Loucy (cell line): ENCODE measurements around the gene COL4A3.

Experiments used
- H2AFZ ChIP-seq: fragments of 200-600 bp; sonication (generic); 2 replicates; pipeline ENCODE4 v1.6.0; 2016; ENCODE audit warnings: antibody characterized with exemption, mild to moderate bottlenecking, low read length, moderate library complexity
- H3F3A ChIP-seq: fragments of 200-600 bp; 2 replicates; pipeline ENCODE4 v1.6.0; 2016; ENCODE audit warnings: antibody characterized with exemption, low read depth, mild to moderate bottlenecking
- H3K27me3 ChIP-seq: fragments of 200-600 bp; sonication (generic); 2 replicates; pipeline ENCODE4 v1.6.1; 2014; ENCODE audit warnings: low read length, mild to moderate bottlenecking; ENCODE audit not compliant: insufficient read depth, poor library complexity, severe bottlenecking
- H3K36me3 ChIP-seq: fragments of 200-600 bp; sonication (generic); 2 replicates; pipeline ENCODE4 v1.6.1; 2016; ENCODE audit warnings: low read length; ENCODE audit not compliant: insufficient read depth
- H3K4me1 ChIP-seq: fragments of 200-600 bp; sonication (generic); 2 replicates; pipeline ENCODE4 v1.5.1; 2014; ENCODE audit warnings: low read length, mild to moderate bottlenecking; ENCODE audit not compliant: insufficient read depth, poor library complexity, severe bottlenecking
- H3K4me2 ChIP-seq: fragments of 200-600 bp; sonication (generic); 2 replicates; pipeline ENCODE4 v1.6.0; 2014; ENCODE audit warnings: antibody characterized with exemption, low read length, low read depth, mild to moderate bottlenecking; ENCODE audit not compliant: poor library complexity, severe bottlenecking
- H3K4me3 ChIP-seq: fragments of 200-600 bp; sonication (generic); 2 replicates; pipeline ENCODE4 v1.5.1; 2014; ENCODE audit warnings: low read length, mild to moderate bottlenecking, mixed read lengths; ENCODE audit not compliant: poor library complexity, severe bottlenecking
- H3K79me2 ChIP-seq: fragments of 200-600 bp; sonication (generic); 2 replicates; pipeline ENCODE4 v1.6.1; 2014; ENCODE audit warnings: low read length; ENCODE audit not compliant: insufficient read depth
- H3K9ac ChIP-seq: fragments of 200-600 bp; sonication (generic); 2 replicates; pipeline ENCODE4 v1.6.0; 2014; ENCODE audit warnings: mild to moderate bottlenecking, low read depth, low read length, moderate library complexity; ENCODE audit not compliant: poor library complexity, severe bottlenecking
- H3K9me2 ChIP-seq: fragments of 200-600 bp; sonication (generic); replicated peaks from 2 replicates; pipeline ENCODE4 v1.6.1; 2016; ENCODE audit warnings: low read depth, low read length, mixed read lengths
- H3K9me3 ChIP-seq: fragments of 200-600 bp; sonication (generic); 2 replicates; pipeline ENCODE4 v1.6.1; 2014; ENCODE audit warnings: mild to moderate bottlenecking, antibody characterized with exemption, low read length, low read depth; ENCODE audit not compliant: insufficient read depth
- H4K20me1 ChIP-seq: fragments of 200-600 bp; sonication (generic); 2 replicates; pipeline ENCODE4 v1.6.0; 2014; ENCODE audit warnings: antibody characterized with exemption, low read length, mild to moderate bottlenecking; ENCODE audit not compliant: insufficient read depth, poor library complexity, severe bottlenecking
- EZH2phosphoT487 ChIP-seq: fragments of 200-600 bp; IDR thresholded peaks from 2 replicates; pipeline ENCODE4 v1.6.1; 2018; ENCODE audit warnings: antibody characterized with exemption, mild to moderate bottlenecking, moderate library complexity, borderline replicate concordance
- TF ChIP-seq, protein P1 (sequence below): fragments of 200-600 bp; sonication (generic); conservative IDR thresholded peaks from 2 replicates; pipeline ENCODE4 v1.5.1; 2014; ENCODE audit warnings: mild to moderate bottlenecking, antibody characterized with exemption, low read length

The COL4A3 gene

GRCh38 chr2:227325839-227326195 is 161.4 kb downstream of the COL4A3 start:
- H3K4me2 ChIP-seq = peak overlapping the region; percentile 92
- H3K36me3 ChIP-seq = no peaks in the 10 kb centered on the region; the same call in 1 of the 2 replicates
- H3K9ac ChIP-seq = peak overlapping the region; percentile 94
- no peaks in the 10 kb centered on the region for H3K27me3 ChIP-seq
- H3K4me3 ChIP-seq = peak overlapping the region; percentile 86
- peaks cover 11% of the 10 kb centered on the region; the same call in 1 of the 2 replicates for H3F3A ChIP-seq
- peaks cover 57% of the 10 kb centered on the region for H3K79me2 ChIP-seq
- peak overlapping the region; percentile 74; the same call in 1 of the 2 replicates for H2AFZ ChIP-seq
- H3K9me3 ChIP-seq = 0 out of 2 replicates have a peak, but pooled peaks cover 4% of the 10 kb centered on the region
- TF ChIP-seq EZH2phosphoT487 = no peak
- TF ChIP-seq, protein P1, sequence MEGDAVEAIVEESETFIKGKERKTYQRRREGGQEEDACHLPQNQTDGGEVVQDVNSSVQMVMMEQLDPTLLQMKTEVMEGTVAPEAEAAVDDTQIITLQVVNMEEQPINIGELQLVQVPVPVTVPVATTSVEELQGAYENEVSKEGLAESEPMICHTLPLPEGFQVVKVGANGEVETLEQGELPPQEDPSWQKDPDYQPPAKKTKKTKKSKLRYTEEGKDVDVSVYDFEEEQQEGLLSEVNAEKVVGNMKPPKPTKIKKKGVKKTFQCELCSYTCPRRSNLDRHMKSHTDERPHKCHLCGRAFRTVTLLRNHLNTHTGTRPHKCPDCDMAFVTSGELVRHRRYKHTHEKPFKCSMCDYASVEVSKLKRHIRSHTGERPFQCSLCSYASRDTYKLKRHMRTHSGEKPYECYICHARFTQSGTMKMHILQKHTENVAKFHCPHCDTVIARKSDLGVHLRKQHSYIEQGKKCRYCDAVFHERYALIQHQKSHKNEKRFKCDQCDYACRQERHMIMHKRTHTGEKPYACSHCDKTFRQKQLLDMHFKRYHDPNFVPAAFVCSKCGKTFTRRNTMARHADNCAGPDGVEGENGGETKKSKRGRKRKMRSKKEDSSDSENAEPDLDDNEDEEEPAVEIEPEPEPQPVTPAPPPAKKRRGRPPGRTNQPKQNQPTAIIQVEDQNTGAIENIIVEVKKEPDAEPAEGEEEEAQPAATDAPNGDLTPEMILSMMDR = no peak
- peaks cover 40% of the 10 kb centered on the region for H4K20me1 ChIP-seq
- no peaks in the 10 kb centered on the region for H3K9me2 ChIP-seq
- peaks cover 62% of the 10 kb centered on the region for H3K4me1 ChIP-seq

DNA sequence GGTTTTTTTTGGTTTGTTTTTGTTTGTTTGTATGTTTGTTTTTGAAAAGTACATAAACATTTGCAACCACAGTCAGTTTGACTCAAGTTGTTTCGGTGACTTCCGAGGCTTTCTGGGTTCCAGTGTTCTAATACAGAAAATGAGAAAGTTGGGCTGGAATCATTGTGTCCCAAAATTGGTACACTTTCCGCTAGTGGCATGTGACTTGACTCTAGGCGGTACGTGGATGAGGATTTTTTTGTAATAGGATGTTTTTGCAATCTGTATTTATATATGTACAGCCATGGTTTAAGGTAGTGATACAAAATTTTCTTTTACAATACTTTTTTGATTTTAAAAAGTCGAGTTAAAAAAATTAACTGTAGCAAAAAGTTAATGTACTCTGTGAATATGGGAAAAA is 162.4 kb downstream of the COL4A3 start:
- Histone ChIP-seq H2AFZ (no peak overlapping the region), H3K4me2 (peak overlapping the region; percentile 92), H3F3A (peaks cover 11% of the 10 kb centered on the region; the same call in 1 of the 2 replicates), H4K20me1 (peaks cover 40% of the 10 kb centered on the region), H3K9me2 (no peaks in the 10 kb centered on the region), H3K4me3 (peak overlapping the region; percentile 86), H3K36me3 (peaks cover 8% of the 10 kb centered on the region; the same call in 1 of the 2 replicates), H3K9me3 (0 out of 2 replicates have a peak, but pooled peaks cover 4% of the 10 kb centered on the region), H3K27me3 (no peaks in the 10 kb centered on the region), H3K79me2 (peaks cover 65% of the 10 kb centered on the region), H3K4me1 (peaks cover 68% of the 10 kb centered on the region), H3K9ac (peak overlapping the region; percentile 94)
- no peak for TF ChIP-seq EZH2phosphoT487
- TF ChIP-seq, protein P1 = no peak

GRCh38 chr2:227335713-227336112 is 171.3 kb downstream of the COL4A3 start:
- Histone ChIP-seq H3K36me3 (peaks cover 45% of the 10 kb centered on the region; the same call in 1 of the 2 replicates), H2AFZ (no peak overlapping the region), H3K9me2 (no peaks in the 10 kb centered on the region), H3K9me3 (no peaks in the 10 kb centered on the region), H3K4me2 (no peak overlapping the region), H3K4me3 (no peak overlapping the region), H3K79me2 (peaks cover 33% of the 10 kb centered on the region), H3K4me1 (peaks cover 22% of the 10 kb centered on the region), H3K27me3 (no peaks in the 10 kb centered on the region), H4K20me1 (peaks cover 7% of the 10 kb centered on the region), H3K9ac (no peak overlapping the region), H3F3A (no peaks in the 10 kb centered on the region)
- TF ChIP-seq, protein P1 = no peak
- no peak for TF ChIP-seq EZH2phosphoT487
